Smooth muscle cell (in vitro differentiated cells): Measurements from ENCODE around the gene KLF16. TPM values are rescaled to one million over a fixed set of nuclear protein-coding genes. Genes with fewer than 3 reads are reported as not detected.

ENCODE experiments used
- DNase-seq: peaks from one replicate; lab custom pipeline; 2025; ENCODE audit not compliant: unreplicated experiment; lab: John Stamatoyannopoulos, UW
- H2AFZ ChIP-seq: fragments of 200-600 bp; sonication (generic); 2 replicates; pipeline ENCODE4 v1.6.0; 2016; ENCODE audit warnings: antibody characterized with exemption, low read depth, mild to moderate bottlenecking
- H3F3A ChIP-seq: fragments of 200-600 bp; sonication (generic); 2 replicates; pipeline ENCODE4 v1.6.0; 2017; ENCODE audit warnings: antibody characterized with exemption, low read depth
- H3K27ac ChIP-seq: fragments of 200-600 bp; sonication (generic); 2 replicates; pipeline ENCODE4 v1.5.1; 2016; ENCODE audit warnings: low read depth, mild to moderate bottlenecking
- H3K27me3 ChIP-seq: fragments of 200-600 bp; sonication (generic); 2 replicates; pipeline ENCODE4 v1.6.1; 2016; ENCODE audit warnings: low read depth, mild to moderate bottlenecking
- H3K36me3 ChIP-seq: fragments of 200-600 bp; sonication (generic); 2 replicates; pipeline ENCODE4 v1.5.1; 2016; ENCODE audit warnings: low read depth
- H3K4me1 ChIP-seq: fragments of 200-600 bp; sonication (generic); 2 replicates; pipeline ENCODE4 v1.5.1; 2016; ENCODE audit warnings: low read depth
- H3K4me2 ChIP-seq: fragments of 200-600 bp; sonication (generic); 2 replicates; pipeline ENCODE4 v1.6.0; 2016; ENCODE audit warnings: mild to moderate bottlenecking
- H3K4me3 ChIP-seq: fragments of 200-600 bp; sonication (generic); 2 replicates; pipeline ENCODE4 v1.5.1; 2016; ENCODE audit warnings: mild to moderate bottlenecking
- H3K79me2 ChIP-seq: fragments of 200-600 bp; sonication (generic); 2 replicates; pipeline ENCODE4 v1.6.0; 2016; ENCODE audit warnings: low read depth, mild to moderate bottlenecking
- H3K9ac ChIP-seq: fragments of 200-600 bp; sonication (generic); 2 replicates; pipeline ENCODE4 v1.6.0; 2016; ENCODE audit warnings: low read depth
- H3K9me3 ChIP-seq: fragments of 200-600 bp; sonication (generic); replicated peaks from 2 replicates; pipeline ENCODE4 v1.5.1; 2016; ENCODE audit warnings: low read depth
- H4K20me1 ChIP-seq: fragments of 200-600 bp; sonication (generic); 2 replicates; pipeline ENCODE4 v1.6.0; 2016; ENCODE audit warnings: low read depth
- CTCF ChIP-seq: fragments of 200-600 bp; sonication (generic); IDR thresholded peaks from 2 replicates; pipeline ENCODE4 v1.5.1; 2017; ENCODE audit warnings: borderline replicate concordance, mild to moderate bottlenecking, antibody characterized with exemption; ENCODE audit not compliant: insufficient read depth, poor library complexity, severe bottlenecking
- WGBS: methylation state at CpG from one replicate; pipeline ENCODE4 v1.1.7; 2016; ENCODE audit warnings: low lambda C conversion rate; 5-methylcytosine and 5-hydroxymethylcytosine counted together
- polyA plus RNA-seq: library from polyadenylated mRNA; unstranded; fragments of >200 nt; fragmentation: Nextera tagmentation; extraction: Ambion mirVana; gene quantifications from 2 replicates; pipeline ENCODE4 v1.2.1, GENCODE V29; 2016
- total RNA-seq: library from RNA; depleted of rRNA; stranded (reverse); fragments of >200 nt; gene quantifications from 2 replicates; pipeline ENCODE4 v1.2.3, GENCODE V29; 2014

The KLF16 gene
- total and polyA plus RNA-seq, 2 experiments from 2014 or later, result 5.8 to 15.4 TPM

GRCh38 chr19:1873524-1874473 lies 10.4 kb upstream of the KLF16 start:
- no peak for DNase-seq
- Histone ChIP-seq H2AFZ (no peak overlapping the region), H3F3A (no peaks in the 10 kb centered on the region), H3K27me3 (no peaks in the 10 kb centered on the region), H3K9me3 (no peaks in the 10 kb centered on the region), H3K4me1 (peaks cover 15% of the 10 kb centered on the region), H3K4me2 (peak overlapping the region; percentile 97), H3K36me3 (no peaks in the 10 kb centered on the region), H3K27ac (no peak overlapping the region), H3K4me3 (peak overlapping the region; percentile 65), H3K9ac (peak overlapping the region; percentile 90), H3K79me2 (peaks cover 36% of the 10 kb centered on the region), H4K20me1 (peaks cover 50% of the 10 kb centered on the region)
- TF ChIP-seq CTCF, result no peak
- 93% methylated on average over 29 of the region's 29 CpGs for WGBS

- Histone ChIP-seq H3K27ac (no peak overlapping the region), H4K20me1 (peaks cover 47% of the 10 kb centered on the region), H3K9me3 (no peaks in the 10 kb centered on the region), H2AFZ (no peak overlapping the region), H3F3A (no peaks in the 10 kb centered on the region), H3K9ac (no peak overlapping the region), H3K4me2 (no peak overlapping the region), H3K4me1 (peaks cover 15% of the 10 kb centered on the region), H3K79me2 (peaks cover 36% of the 10 kb centered on the region), H3K4me3 (no peak overlapping the region), H3K27me3 (no peaks in the 10 kb centered on the region), H3K36me3 (no peaks in the 10 kb centered on the region)
- no peak for TF ChIP-seq CTCF
- 91% methylated on average over 24 of the region's 25 CpGs for WGBS
- no peak for DNase-seq
These were observed 9.6 kb upstream of the KLF16 start for GRCh38 chr19:1872807-1873523.

DNA sequence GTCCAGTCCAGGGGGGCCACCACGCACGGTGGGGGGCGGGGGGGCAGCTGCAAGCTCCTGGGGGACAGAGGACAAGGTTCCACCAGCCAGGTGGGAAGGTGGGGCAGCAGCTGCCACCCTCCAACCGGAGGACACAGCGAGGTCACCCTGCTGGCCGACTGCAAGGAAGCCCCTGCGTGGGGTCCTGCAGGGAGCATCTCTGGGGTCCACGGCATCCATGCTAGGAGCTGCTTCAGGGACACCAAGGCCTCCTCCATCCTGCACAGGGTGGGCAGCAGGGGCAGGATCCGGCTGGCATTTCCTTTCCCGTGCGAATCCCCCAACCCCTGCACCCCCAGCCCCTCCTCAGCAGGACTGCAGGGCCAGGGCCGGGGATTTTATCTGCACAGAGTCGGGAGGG lies 8.3 kb upstream of the KLF16 start:
- Histone ChIP-seq H3F3A (no peaks in the 10 kb centered on the region), H3K4me3 (no peak overlapping the region), H4K20me1 (peaks cover 47% of the 10 kb centered on the region), H3K27me3 (no peaks in the 10 kb centered on the region), H3K27ac (no peak overlapping the region), H2AFZ (no peak overlapping the region), H3K79me2 (peaks cover 36% of the 10 kb centered on the region), H3K36me3 (no peaks in the 10 kb centered on the region), H3K4me1 (peaks cover 15% of the 10 kb centered on the region), H3K9ac (no peak overlapping the region), H3K4me2 (no peak overlapping the region), H3K9me3 (no peaks in the 10 kb centered on the region)
- WGBS, result 97% methylated on average over 10 of the region's 13 CpGs
- DNase-seq, result no peak
- TF ChIP-seq CTCF, result no peak
